A549 (cell line): ENCODE data around the gene IER5L. TPM values are rescaled to one million over a fixed set of nuclear protein-coding genes. Genes with fewer than 3 reads are reported as not detected.
A peak's percentile ranks its signal among the peaks of the same experiment; 100 is the strongest.
"Not testable (repeated sequence)": the region's sequence is repeated elsewhere in the genome, so short reads cannot be mapped to it uniquely, and the experiment has no call there.

Experiments used
- ATAC-seq, 2 experiments: fragments of 200-7000 bp in 1 of 2; fragments of >200 bp in 1 of 2; cut with Nextera tagmentation in 1 of 2; cut with Tn5 transposase in 1 of 2; 3 replicates each; pipeline versions ENCODE4 v1.8.0 to v1.9.1; 2018 to 2020; ENCODE audit warnings: mild to moderate bottlenecking in 1 of 2, moderate library complexity in 1 of 2
- CTCF ChIA-PET: fragments of 300-600 bp; sonication (Branson Sonifier 250); formaldehyde crosslinking; extraction: SDS; loops from one replicate; lab custom pipeline; 2021; ENCODE audit warnings: antibody characterized with exemption, inconsistent platforms; lab: Yijun Ruan, JAX
- POLR2A ChIA-PET: fragments of 350-600 bp; formaldehyde crosslinking; extraction: SDS; loops from one replicate; lab custom pipeline; 2021; ENCODE audit warnings: antibody characterized with exemption, inconsistent platforms; lab: Yijun Ruan, JAX
- DNase-seq, 2 experiments: peaks; one replicate each; pipeline versions ENCODE4 v3.0.0 to v3.0.0-alpha.2; 2011 to 2016; ENCODE audit warnings: low read depth in 1 of 2, low spot score in 1 of 2
- FAIRE-seq: peaks from 2 replicates; lab custom pipeline; 2011; peaks lifted over from hg19 to GRCh38; lab: Jason Lieb, UNC
- H3K27ac ChIP-seq, 2 experiments: fragments of >200 bp; sonication (Bioruptor Twin); formaldehyde crosslinking; 3 replicates each; pipeline ENCODE4 v1.5.1; 2016 to 2017
- H3K4me1 ChIP-seq: fragments of >200 bp; sonication (Bioruptor Twin); formaldehyde crosslinking; 3 replicates; pipeline ENCODE4 v1.6.1; 2016
- H3K4me2 ChIP-seq: fragments of >200 bp; sonication (Bioruptor Twin); formaldehyde crosslinking; 3 replicates; pipeline ENCODE4 v1.6.1; 2016
- H3K4me3 ChIP-seq: fragments of >200 bp; sonication (Bioruptor Twin); formaldehyde crosslinking; 3 replicates; pipeline ENCODE4 v1.5.1; 2016
- H3K9me3 ChIP-seq: fragments of >200 bp; sonication (Bioruptor Twin); formaldehyde crosslinking; 3 replicates; pipeline ENCODE4 v1.6.1; 2016
- CBX2 ChIP-seq: fragments of 200-600 bp; sonication (generic); IDR thresholded peaks from 2 replicates; pipeline ENCODE4 v1.6.1; 2016; ENCODE audit warnings: low read depth, mild to moderate bottlenecking, borderline replicate concordance
- CEBPB ChIP-seq, 2 experiments: fragments of >200 bp in 1 of 2; sonication (Bioruptor Twin) in 1 of 2; formaldehyde crosslinking in 1 of 2; IDR thresholded peaks; 2 replicates each; pipeline ENCODE4 v1.6.1; 2012 to 2016
- ESRRA ChIP-seq: fragments of 150-350 bp; IDR thresholded peaks from 2 replicates; pipeline ENCODE4 v1.6.1; 2014; ENCODE audit warnings: mild to moderate bottlenecking, low read length, borderline replicate concordance
- HEYL ChIP-seq: fragments of 250-450 bp; sonication (Bioruptor Pico); IDR thresholded peaks from 2 replicates; pipeline ENCODE4 v1.8.0; 2021; ENCODE audit warnings: mild to moderate bottlenecking, moderate library complexity
- JUN ChIP-seq, 2 experiments: fragments of >200 bp; sonication (Bioruptor Twin); formaldehyde crosslinking; IDR thresholded peaks; 2 replicates in 1 of 2; 3 replicates in 1 of 2; pipeline ENCODE4 v1.6.1; 2016 to 2017
- MAFK ChIP-seq: fragments of 450-650 bp; IDR thresholded peaks from 2 replicates; pipeline ENCODE4 v1.6.1; 2014; ENCODE audit not compliant: partially characterized antibody
- NPAS2 ChIP-seq: fragments of 250-450 bp; sonication (Bioruptor Pico); IDR thresholded peaks from 2 replicates; pipeline ENCODE4 v1.8.0; 2022; ENCODE audit warnings: mild to moderate bottlenecking, moderate library complexity, borderline replicate concordance
- RAD21 ChIP-seq, 2 experiments: fragments of >200 bp in 1 of 2; sonication (Bioruptor Twin) in 1 of 2; formaldehyde crosslinking in 1 of 2; IDR thresholded peaks in 1 of 2; conservative IDR thresholded peaks in 1 of 2; 2 replicates in 1 of 2; 3 replicates in 1 of 2; pipeline ENCODE4 v1.6.1; 2012 to 2018; ENCODE audit warnings: inconsistent platforms in 1 of 2
- RFX5 ChIP-seq: fragments of 450-650 bp; IDR thresholded peaks from 2 replicates; pipeline ENCODE4 v1.7.1; 2014; ENCODE audit warnings: antibody characterized with exemption, mild to moderate bottlenecking, moderate library complexity
- RNF2 ChIP-seq: fragments of 200-600 bp; sonication (generic); IDR thresholded peaks from 2 replicates; pipeline ENCODE4 v1.6.1; 2016; ENCODE audit warnings: low read depth, mild to moderate bottlenecking, antibody characterized with exemption, moderate library complexity, borderline replicate concordance
- ZNF302 ChIP-seq: fragments of 250-450 bp; sonication (Bioruptor Pico); IDR thresholded peaks from 2 replicates; pipeline ENCODE4 v1.9.0; 2021; ENCODE audit warnings: inconsistent platforms, mild to moderate bottlenecking, moderate library complexity
- WGBS: methylation state at CpG from one replicate; pipeline ENCODE4 v1.1.6; 2017; ENCODE audit errors: missing lambda C conversion rate; 5-methylcytosine and 5-hydroxymethylcytosine counted together
- polyA plus RNA-seq, 4 experiments: library from polyadenylated mRNA; depleted of rRNA in 3 of 4; stranded (reverse); fragments of >200 nt; fragmentation: RNase III in 1 of 4; extraction: RNeasy Plus Mini Kit Qiagen cat#74134 plus additional on column Dnase treatment in 1 of 4; gene quantifications; 2 replicates in 3 of 4; 3 replicates in 1 of 4; pipeline ENCODE4 v1.2.3, GENCODE V29; 2011 to 2017
- TF ChIP-seq, protein P1 (sequence below): fragments of 450-650 bp; IDR thresholded peaks from 2 replicates; pipeline ENCODE4 v1.6.1; 2014; ENCODE audit warnings: antibody characterized with exemption
- TF ChIP-seq, protein P2 (sequence below): fragments of 250-450 bp; sonication (Bioruptor Pico); IDR thresholded peaks from 2 replicates; pipeline ENCODE4 v1.5.0; 2021; ENCODE audit warnings: mild to moderate bottlenecking, moderate library complexity, borderline replicate concordance

The IER5L gene
- polyA plus RNA-seq, 2 of the 4 experiments (the other 2 are of a cell fraction): 25.1 to 67.5 TPM

- not testable (repeated sequence) for FAIRE-seq, H3K4me3 ChIP-seq, ATAC-seq, H3K9me3 ChIP-seq, H3K4me2 ChIP-seq, DNase-seq
- CTCF ChIA-PET: interaction anchor here (1.6 to 38.0 kb wide), 3 partner anchors 10 to 448 kb away, joined by 6 to 1029 read pairs (median 50); no protein-coding TSS in a partner anchor
- peak overlapping the region in 1 of 2 experiments; percentile 65; a peak in 3 of 6 replicates for H3K27ac ChIP-seq
- TF ChIP-seq CEBPB (IDR thresholded peaks at IDR 0.05): peak in 1 of 2 experiments; percentile 19; a peak in 2 of 4 replicates
- WGBS: 74% methylated on average over 5 of the region's 5 CpGs
- POLR2A ChIA-PET: interaction anchor here (1.9 kb wide), 1 partner anchor 15 kb away, joined by 5 read pairs; the partner anchor contains the start of gene IER5L
- H3K4me1 ChIP-seq: peaks cover 22% of the 10 kb centered on the region
These were observed 14.8 kb downstream of the IER5L start for GRCh38 chr9:129163198-129163670.

DNA sequence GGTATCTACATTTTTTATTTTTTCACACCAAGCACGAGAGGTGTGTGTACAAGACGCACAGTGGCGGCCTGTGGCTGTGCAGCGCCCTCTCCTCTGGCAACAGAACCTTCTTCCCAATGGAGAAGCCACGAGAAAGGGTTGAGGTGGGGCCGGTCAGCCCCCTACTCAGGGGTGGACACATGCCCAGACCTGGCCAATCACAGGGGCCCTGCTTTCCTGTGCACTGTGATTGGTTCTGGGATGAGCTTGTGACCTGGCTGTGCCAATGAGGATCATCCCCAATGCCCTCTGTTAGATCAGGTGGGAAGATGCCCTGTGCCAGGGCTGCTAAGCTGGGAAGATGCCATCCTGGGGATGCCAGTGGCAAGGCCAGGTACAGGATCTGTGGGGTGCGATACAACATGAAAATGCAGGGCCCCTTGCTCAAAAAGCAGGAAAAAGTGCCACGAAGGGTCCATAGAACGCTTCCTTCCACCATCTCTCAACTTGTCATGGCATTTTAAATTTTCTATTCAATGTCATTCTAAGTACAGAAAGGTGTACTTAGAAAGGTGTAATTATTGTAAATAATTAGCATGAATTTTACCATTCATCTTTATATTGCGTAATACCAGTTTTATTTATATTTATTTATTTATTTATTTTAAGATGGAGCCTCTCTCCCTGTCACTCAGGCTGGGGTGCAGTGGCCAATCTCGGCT lies 15.4 kb downstream of the IER5L start:
- 96% methylated on average over 11 of the region's 11 CpGs for WGBS
- TF ChIP-seq, protein P1, sequence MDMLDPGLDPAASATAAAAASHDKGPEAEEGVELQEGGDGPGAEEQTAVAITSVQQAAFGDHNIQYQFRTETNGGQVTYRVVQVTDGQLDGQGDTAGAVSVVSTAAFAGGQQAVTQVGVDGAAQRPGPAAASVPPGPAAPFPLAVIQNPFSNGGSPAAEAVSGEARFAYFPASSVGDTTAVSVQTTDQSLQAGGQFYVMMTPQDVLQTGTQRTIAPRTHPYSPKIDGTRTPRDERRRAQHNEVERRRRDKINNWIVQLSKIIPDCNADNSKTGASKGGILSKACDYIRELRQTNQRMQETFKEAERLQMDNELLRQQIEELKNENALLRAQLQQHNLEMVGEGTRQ: peak; percentile 80
- peak; percentile 36 to 57; a peak in 3 of 4 replicates for TF ChIP-seq CEBPB (IDR thresholded peaks at IDR 0.05)
- TF ChIP-seq RNF2: no peak
- ChIA-PET CTCF (interaction anchor here (0.8 to 38.0 kb wide), 4 partner anchors 11 to 462 kb away, joined by 3 to 1029 read pairs (median 28); no protein-coding TSS in a partner anchor), POLR2A (interaction anchor here (1.9 kb wide), 1 partner anchor 16 kb away, joined by 5 read pairs; the partner anchor contains the start of gene IER5L)
- Histone ChIP-seq H3K4me2 (no peak overlapping the region), H3K4me3 (no peak overlapping the region), H3K4me1 (peaks cover 17% of the 10 kb centered on the region), H3K27ac (peak overlapping the region in 1 of 2 experiments; percentile 65; a peak in 2 of 6 replicates), H3K9me3 (no peaks in the 10 kb centered on the region)
- no peak for FAIRE-seq
- no peak for DNase-seq
- ATAC-seq: no peak

GRCh38 chr9:129161534-129161837 lies 16.6 kb downstream of the IER5L start:
- H3K4me3 ChIP-seq: no peak overlapping the region
- TF ChIP-seq HEYL (CRISPR knock-in tag) (no peak), ZNF302 (CRISPR knock-in tag) (no peak), NPAS2 (CRISPR knock-in tag) (no peak), JUN (IDR thresholded peaks at IDR 0.05) (no peak), CBX2 (no peak), ESRRA (no peak), RFX5 (no peak)
- TF ChIP-seq, protein P2, sequence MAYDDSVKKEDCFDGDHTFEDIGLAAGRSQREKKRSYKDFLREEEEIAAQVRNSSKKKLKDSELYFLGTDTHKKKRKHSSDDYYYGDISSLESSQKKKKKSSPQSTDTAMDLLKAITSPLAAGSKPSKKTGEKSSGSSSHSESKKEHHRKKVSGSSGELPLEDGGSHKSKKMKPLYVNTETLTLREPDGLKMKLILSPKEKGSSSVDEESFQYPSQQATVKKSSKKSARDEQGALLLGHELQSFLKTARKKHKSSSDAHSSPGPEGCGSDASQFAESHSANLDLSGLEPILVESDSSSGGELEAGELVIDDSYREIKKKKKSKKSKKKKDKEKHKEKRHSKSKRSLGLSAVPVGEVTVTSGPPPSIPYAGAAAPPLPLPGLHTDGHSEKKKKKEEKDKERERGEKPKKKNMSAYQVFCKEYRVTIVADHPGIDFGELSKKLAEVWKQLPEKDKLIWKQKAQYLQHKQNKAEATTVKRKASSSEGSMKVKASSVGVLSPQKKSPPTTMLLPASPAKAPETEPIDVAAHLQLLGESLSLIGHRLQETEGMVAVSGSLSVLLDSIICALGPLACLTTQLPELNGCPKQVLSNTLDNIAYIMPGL (CRISPR knock-in tag): no peak
- TF ChIP-seq, all 56 proteins: peak for 0
- DNase-seq (no peak), ATAC-seq (no peak), FAIRE-seq (no peak)
- CTCF ChIA-PET: interaction anchor here (0.8 to 38.0 kb wide), 4 partner anchors 12 to 463 kb away, joined by 3 to 1029 read pairs (median 28); no protein-coding TSS in a partner anchor
- H3K4me2 ChIP-seq: no peak overlapping the region
- no peaks in the 10 kb centered on the region for H3K9me3 ChIP-seq
- POLR2A ChIA-PET: interaction anchor here (1.9 kb wide), 1 partner anchor 17 kb away, joined by 5 read pairs; the partner anchor contains the start of gene IER5L
- no peak overlapping the region for H3K27ac ChIP-seq
- H3K4me1 ChIP-seq: peaks cover 5% of the 10 kb centered on the region
- 97% methylated on average over 9 of the region's 9 CpGs for WGBS

- H3K9me3 ChIP-seq: no peaks in the 10 kb centered on the region
- DNase-seq (peak in 1 of 2 experiments; percentile 37), ATAC-seq (no peak), FAIRE-seq (no peak)
- no peaks in the 10 kb centered on the region for H3K4me1 ChIP-seq
- peak overlapping the region in 1 of 2 experiments; percentile 6; a peak in 1 of 6 replicates for H3K27ac ChIP-seq
- ChIA-PET POLR2A (interaction anchor here (1.9 kb wide), 1 partner anchor 17 kb away, joined by 5 read pairs; the partner anchor contains the start of gene IER5L), CTCF (interaction anchor here (1.9 to 38.0 kb wide), 3 partner anchors 13 to 463 kb away, joined by 5 to 1029 read pairs (median 50); no protein-coding TSS in a partner anchor)
- H3K4me3 ChIP-seq: no peak overlapping the region
- no peak overlapping the region for H3K4me2 ChIP-seq
- whole genome bisulfite sequencing: 93% methylated on average over 10 of the region's 10 CpGs
- TF ChIP-seq MAFK (peak; percentile 67), RAD21 (conservative IDR thresholded peaks at IDR 0.05 in 1 of 2, IDR thresholded peaks at IDR 0.05 in 1 of 2) (no peak)
These were observed 17.1 kb downstream of the IER5L start for GRCh38 chr9:129160712-129161533.
